HG03045 (cell line): Measurements from ENCODE around the gene DNAAF3.

Source experiments
- ATAC-seq: cut with Tn5 transposase; IDR thresholded peaks from one replicate; pipeline ENCODE4 v1.9.1; 2021; ENCODE audit warnings: mild to moderate bottlenecking, moderate library complexity; ENCODE audit not compliant: unreplicated experiment

DNAAF3 gene

GRCh38 chr19:55116859-55117662, 49.4 kb downstream of the DNAAF3 start, which contains the start of gene PPP1R12C:
Gene PPP1R12C, minus strand, starts transcription at chr19:55117637. Its CDS starts 94 bp downstream, at chr19:55117543.
- peak; percentile 16 for ATAC-seq

- ATAC-seq: no peak
These were observed 50.1 kb downstream of the DNAAF3 start for GRCh38 chr19:55116232-55116858.

- ATAC-seq: no peak
These were observed 50.9 kb downstream of the DNAAF3 start for GRCh38 chr19:55115446-55116065.

DNA sequence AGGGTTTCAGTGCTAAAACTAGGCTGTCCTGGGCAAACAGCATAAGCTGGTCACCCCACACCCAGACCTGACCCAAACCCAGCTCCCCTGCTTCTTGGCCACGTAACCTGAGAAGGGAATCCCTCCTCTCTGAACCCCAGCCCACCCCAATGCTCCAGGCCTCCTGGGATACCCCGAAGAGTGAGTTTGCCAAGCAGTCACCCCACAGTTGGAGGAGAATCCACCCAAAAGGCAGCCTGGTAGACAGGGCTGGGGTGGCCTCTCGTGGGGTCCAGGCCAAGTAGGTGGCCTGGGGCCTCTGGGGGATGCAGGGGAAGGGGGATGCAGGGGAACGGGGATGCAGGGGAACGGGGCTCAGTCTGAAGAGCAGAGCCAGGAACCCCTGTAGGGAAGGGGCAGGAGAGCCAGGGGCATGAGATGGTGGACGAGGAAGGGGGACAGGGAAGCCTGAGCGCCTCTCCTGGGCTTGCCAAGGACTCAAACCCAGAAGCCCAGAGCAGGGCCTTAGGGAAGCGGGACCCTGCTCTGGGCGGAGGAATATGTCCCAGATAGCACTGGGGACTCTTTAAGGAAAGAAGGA, 51.8 kb downstream of the DNAAF3 start:
- no peak for ATAC-seq

DNA sequence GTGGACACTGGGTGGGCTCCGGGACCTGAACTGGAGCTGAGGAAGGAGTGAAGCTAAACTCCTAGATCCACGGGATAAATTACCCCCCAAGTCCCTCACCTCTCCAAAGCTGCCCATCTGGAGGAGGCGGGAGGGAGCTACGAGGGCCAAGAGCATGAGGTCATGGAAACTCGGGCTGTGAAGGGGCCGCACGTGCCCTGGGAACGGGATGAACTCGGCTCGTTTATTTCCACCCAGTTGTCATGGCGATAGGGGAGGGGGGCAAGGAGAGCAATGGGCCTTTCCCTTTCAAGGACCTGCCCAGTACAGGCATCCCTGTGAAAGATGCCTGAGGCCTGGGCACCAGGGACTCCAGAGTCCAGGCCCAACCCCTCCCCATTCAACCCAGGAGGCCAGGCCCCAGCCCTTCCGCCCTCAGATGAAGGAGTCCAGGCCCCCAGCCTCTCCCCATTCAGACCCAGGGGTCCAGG, 52.8 kb downstream of the DNAAF3 start:
- no peak for ATAC-seq

DNA sequence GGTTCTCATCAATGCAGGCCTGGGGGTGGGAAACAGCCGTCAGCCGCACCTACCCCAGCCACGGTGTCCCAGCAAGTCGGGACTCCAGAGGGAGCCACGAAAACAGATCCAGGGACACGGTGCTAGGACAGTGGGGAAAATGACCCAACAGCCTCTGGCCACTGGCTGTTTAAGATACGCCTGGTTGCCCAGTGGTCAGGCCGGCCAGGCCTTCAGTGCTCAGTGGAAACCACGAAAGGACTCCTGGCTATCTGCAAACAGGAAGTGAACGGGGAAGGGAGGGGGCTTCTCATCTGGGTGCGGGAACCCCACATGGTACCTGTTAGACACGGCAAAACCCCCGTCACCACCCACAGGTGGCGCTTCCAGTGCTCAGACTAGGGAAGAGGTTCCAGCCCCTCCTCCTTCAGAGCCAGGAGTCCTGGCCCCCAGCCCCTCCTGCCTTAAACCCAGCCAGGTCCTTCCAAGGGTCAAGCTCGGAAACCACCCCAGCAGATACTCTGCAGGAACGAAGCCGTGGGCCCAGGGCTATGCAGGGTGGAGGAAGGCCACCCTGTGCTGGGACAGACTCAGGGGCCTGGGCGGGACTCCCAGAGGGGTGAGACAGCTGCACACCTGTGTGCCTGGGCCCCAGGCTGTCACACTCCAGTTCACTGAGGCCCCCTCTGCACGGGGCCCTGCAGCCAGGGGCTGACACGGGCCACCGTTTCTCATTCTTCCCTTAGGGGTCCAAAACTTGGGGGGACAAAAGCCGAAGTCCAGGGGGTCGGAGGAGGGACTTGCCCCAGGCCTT, 53.4 kb downstream of the DNAAF3 start:
- ATAC-seq: no peak

- ATAC-seq: no peak
These were observed 54.1 kb downstream of the DNAAF3 start for GRCh38 chr19:55112246-55112776.

DNA sequence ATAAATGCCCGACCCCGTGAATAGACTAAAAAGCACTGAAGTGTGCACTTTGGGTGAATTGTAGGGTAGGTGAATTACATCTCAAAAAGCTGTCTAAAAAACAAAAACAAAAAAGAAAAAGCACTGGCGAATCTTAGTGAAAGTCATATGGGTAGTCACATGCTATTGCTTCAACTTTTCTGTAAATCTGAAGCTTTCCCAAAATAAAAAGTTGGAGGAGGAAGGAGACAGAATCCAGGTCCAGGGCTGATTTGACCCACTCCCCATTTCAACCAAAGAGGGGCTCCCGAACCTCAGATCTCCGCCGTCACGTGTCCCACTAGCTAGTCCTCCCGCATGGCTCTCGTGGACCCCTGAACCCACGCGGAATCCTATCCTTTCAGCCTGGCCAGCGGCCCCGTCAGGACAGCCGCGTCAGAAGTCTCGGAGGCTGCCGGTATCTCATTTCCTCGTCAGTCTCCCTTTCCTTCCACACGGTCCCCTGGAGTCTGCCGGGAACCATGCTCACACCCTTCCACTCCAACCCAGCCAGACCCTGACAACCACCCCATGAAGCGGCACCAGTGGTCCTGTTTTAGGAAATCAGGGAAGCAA, 55.1 kb downstream of the DNAAF3 start:
- ATAC-seq: no peak

- no peak for ATAC-seq
These were observed 56.7 kb downstream of the DNAAF3 start for GRCh38 chr19:55109527-55110291.
